ENCODE measurements around the gene GABPB2.

DNA sequence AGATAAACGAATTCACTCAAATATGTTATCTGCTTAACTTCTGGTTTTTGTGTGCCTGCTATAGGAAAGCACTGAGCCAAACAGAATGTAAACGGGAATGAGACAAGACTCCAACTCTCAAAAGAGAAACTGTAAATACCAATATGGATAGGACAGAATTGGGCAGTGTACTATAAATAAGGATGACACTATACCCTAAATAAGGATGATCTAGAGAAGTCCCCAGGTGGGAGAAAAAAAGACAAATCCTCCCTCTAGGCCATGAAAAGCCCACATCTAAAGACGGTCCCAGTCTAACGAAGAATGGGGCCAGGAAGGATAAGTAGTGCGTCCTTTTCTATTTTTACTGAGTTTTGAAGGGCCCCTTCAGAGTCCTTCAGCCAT lies 1.5 kb upstream of the GABPB2 start:
- TF ChIP-seq, protein P1, sequence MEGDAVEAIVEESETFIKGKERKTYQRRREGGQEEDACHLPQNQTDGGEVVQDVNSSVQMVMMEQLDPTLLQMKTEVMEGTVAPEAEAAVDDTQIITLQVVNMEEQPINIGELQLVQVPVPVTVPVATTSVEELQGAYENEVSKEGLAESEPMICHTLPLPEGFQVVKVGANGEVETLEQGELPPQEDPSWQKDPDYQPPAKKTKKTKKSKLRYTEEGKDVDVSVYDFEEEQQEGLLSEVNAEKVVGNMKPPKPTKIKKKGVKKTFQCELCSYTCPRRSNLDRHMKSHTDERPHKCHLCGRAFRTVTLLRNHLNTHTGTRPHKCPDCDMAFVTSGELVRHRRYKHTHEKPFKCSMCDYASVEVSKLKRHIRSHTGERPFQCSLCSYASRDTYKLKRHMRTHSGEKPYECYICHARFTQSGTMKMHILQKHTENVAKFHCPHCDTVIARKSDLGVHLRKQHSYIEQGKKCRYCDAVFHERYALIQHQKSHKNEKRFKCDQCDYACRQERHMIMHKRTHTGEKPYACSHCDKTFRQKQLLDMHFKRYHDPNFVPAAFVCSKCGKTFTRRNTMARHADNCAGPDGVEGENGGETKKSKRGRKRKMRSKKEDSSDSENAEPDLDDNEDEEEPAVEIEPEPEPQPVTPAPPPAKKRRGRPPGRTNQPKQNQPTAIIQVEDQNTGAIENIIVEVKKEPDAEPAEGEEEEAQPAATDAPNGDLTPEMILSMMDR (IDR thresholded peaks at IDR 0.05; ENCODE audit: low read depth, low read length), result no peak
- no peak for TF ChIP-seq EZH2phosphoT487 (IDR thresholded peaks at IDR 0.05; ENCODE audit: low read depth)
